ENCODE results near the gene MCRIP1. TPM values are rescaled to one million over a fixed set of nuclear protein-coding genes. Genes with fewer than 3 reads are reported as not detected.

MCRIP1 gene
- total RNA-seq, 2 donors from 2014 or later = 97.6 to 101 TPM

- intact Hi-C loops (cut with DNase I) = no loop called here
- no peak for DNase-seq (ENCODE audit: low spot score)
Measured at GRCh38 chr17:81810476-81810875, 22.6 kb downstream of the MCRIP1 start.

GRCh38 chr17:81809556-81809998 lies 23.5 kb downstream of the MCRIP1 start:
- no peak for DNase-seq (ENCODE audit: low spot score)
- intact Hi-C loops (cut with DNase I) = no loop called here

GRCh38 chr17:81808778-81809555 lies 24.1 kb downstream of the MCRIP1 start:
- intact Hi-C loops (cut with DNase I) = no loop called here
- no peak for DNase-seq (ENCODE audit: low spot score)

DNA sequence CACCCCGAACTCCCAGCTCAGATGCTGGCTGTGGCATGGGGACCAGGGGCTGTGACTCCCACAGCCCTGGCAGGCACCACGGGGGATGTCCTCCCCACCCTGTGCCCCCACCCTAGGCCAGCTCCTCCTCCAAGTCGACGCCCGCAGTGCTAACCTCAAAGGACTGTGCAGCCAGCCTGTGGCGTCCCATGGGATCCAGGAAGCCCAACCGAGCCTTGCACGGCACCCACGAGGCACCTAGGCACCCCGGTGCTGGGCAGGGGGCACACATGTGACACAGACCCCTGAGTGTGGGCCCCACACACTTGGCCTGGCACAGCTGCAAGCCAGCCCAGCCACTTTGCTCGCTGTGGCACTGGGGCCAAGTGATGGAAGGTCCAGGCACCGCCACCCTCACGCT lies 25.3 kb downstream of the MCRIP1 start:
- intact Hi-C loops (cut with DNase I) = no loop called here

DNA sequence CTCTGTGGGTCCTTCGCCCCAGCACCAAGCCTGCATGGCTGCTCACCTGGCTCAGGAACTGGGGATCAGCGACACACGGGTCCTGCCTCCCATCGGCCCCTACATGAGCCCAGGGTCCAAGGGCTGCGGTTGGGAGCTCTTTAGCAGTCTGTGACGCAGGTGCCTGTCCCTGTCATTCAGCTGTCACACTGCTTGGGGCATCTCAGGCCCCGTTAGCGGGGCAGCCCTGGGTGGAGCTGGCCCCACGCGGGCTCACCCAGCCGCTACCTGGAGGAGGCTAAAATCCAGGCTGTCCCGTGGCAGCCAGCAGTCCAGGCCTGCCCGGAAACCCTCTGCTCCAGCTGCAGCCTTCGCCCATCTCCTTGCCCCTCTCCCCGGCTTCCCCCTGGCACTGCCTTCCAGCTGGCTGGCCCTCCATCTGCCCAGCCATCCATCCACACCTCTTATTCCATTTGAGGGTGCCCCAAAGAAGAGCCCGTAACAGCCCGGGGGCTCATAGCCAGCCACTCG lies 25.8 kb downstream of the MCRIP1 start:
- DNase-seq (ENCODE audit: low spot score) = no peak
- intact Hi-C loops (cut with DNase I) = no loop called here

More for the DNA sequence above, 25.3 kb downstream of the MCRIP1 start:
- no peak for DNase-seq (ENCODE audit: low spot score)

DNA sequence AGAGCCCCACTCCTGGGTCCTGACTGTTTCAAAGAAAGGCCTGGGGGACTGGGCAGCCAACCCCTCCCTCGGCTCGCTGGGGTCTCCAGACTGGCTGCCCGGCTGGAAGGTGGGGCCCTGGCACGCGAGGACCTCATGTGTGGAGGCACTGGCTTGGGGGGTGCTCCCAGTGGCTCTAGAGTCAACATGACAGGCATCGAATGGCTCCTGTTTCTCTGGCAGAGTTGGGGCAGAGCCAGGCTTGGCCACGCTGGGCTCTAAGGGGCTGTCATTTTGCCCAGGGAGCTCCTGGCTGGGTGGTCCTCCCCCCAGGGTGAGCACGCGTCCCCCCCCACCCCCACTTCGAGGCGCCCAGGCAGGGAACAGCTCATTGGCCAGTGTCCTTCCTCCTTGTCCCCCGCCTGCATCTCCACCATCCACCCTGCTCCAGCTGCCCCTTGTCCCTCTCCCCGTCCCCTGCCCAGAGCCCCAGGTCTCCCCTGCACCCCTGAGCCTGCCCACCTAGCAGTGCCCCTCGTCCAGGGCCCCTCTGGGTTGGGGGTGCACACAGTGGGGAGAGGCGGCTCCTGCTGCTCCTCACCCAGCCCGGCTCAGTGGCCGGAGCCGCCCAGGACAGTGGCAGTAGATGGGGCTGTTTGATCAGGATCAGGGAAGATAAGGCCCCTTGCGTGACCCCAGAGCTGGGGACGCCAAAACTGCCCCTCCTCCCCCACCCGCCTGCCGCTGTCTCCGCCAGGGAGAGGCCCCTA lies 26.5 kb downstream of the MCRIP1 start:
- DNase-seq (ENCODE audit: low spot score) = no peak
- intact Hi-C loops (cut with DNase I) = no loop called here

- no peak for DNase-seq (ENCODE audit: low spot score)
- intact Hi-C loops (cut with DNase I) = no loop called here
Measured at GRCh38 chr17:81805707-81806460, 27.2 kb downstream of the MCRIP1 start.

GRCh38 chr17:81804559-81805399 lies 28.3 kb downstream of the MCRIP1 start:
- no peak for DNase-seq (ENCODE audit: low spot score)
- intact Hi-C loops (cut with DNase I) = no loop called here

DNA sequence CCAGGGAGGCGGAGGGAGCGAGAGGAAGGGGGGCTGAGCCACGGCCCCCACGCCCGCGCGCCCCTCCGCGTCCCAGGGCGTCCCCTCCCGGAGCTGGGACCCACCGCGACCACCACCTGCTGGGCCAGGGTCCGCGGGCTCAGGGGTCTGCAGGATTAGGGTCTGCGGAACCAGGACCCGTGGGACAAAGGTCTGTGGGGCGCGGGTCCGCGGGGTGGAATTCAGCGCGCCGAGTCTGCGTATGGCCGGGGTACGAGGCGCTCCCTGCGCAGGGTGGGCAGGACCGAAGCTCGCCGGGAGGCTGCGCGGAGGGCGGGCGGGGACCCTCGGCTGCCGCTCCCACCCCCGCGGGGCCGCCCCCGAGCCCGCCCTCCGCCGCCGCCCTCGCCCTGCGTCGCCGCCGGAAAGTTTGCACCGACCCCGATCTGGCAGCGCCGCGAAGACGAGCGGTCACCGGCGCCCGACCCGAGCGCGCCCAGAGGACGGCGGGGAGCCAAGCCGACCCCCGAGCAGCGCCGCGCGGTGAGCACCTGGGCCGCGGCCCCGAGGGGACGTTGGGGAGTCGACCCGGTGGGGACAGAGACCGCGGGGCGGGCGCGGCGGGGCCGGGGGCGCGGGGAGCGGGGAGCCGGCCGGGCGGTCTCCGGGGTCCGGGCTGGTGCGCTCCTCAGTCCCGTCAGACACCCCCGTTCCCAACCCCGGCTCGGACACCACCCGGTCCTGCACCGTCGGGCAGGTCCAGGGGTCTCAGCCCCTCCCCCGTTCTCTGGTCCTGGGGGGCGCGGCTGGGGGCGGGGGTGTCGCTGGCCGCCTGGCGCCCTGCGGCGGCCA lies 29.1 kb downstream of the MCRIP1 start, which contains the start of gene GCGR:
Gene GCGR (plus strand): TSS at position 423 of the 831 bp plus-strand sequence. CDS start 4,869 bp downstream, outside the sequence.
- no peak for DNase-seq (ENCODE audit: low spot score)
- intact Hi-C loops (cut with DNase I) = no loop called here

- intact Hi-C loops (cut with DNase I) = no loop called here
- no peak for DNase-seq (ENCODE audit: low spot score)
Measured at GRCh38 chr17:81802856-81803643, 30.0 kb downstream of the MCRIP1 start.

GRCh38 chr17:81802048-81802758 lies 30.9 kb downstream of the MCRIP1 start:
- intact Hi-C loops (cut with DNase I) = no loop called here
- no peak for DNase-seq (ENCODE audit: low spot score)

DNA sequence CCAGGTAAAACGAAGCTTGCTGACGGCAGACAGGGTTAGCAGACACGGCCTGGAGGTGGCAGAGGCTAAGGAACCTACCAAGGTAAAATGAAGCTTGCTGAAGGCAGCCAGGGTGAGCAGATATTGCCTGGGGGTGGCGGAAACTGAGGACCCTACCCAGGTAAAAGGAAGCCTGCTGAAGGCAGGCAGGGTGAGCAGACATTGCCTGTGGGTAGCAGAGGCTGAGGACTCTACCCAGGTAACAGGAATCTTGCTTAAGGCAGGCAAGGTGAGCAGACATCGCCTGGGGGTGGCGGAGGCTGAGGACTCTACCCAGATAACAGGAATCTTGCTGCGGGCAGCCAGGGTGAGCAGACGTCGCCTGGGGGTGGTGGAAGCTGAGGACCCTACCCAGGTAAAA lies 31.8 kb downstream of the MCRIP1 start:
- intact Hi-C loops (cut with DNase I) = no loop called here

GRCh38 chr17:81794509-81794908 lies 38.6 kb downstream of the MCRIP1 start:
- intact Hi-C loops (cut with DNase I) = no loop called here
- DNase-seq (ENCODE audit: low spot score) = no peak

More for the DNA sequence above, 31.8 kb downstream of the MCRIP1 start:
- DNase-seq (ENCODE audit: low spot score) = no peak

DNA sequence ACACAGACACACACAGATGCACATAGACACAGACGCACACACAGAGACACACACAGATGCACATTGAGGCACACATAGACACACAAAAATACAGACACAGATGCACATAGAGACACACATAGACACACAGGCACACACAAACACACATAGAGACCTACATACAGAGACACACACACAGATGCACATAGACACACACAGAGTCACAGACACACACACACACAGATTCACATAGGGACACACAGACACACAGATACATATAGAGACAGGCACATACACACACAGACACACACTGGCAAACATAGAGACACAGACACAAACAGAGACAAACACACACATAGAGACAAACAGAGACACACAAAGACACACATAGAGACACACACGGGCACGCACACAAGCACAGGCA lies 39.0 kb downstream of the MCRIP1 start:
- DNase-seq (ENCODE audit: low spot score) = no peak
- intact Hi-C loops (cut with DNase I) = no loop called here

GRCh38 chr17:81792675-81793615 lies 40.1 kb downstream of the MCRIP1 start:
- intact Hi-C loops (cut with DNase I) = no loop called here
- DNase-seq (ENCODE audit: low spot score) = no peak
